ENCODE results near the gene ANKRD12. TPM values are rescaled to one million over a fixed set of nuclear protein-coding genes. Genes with fewer than 3 reads are reported as not detected.

The ANKRD12 gene
- polyA plus RNA-seq, 1 donor from 2014 or later, result 32.3 TPM

- H3K9ac ChIP-seq (ENCODE audit: low read length), result no peak overlapping the region
- no peaks in the 10 kb centered on the region for H3K27me3 ChIP-seq (ENCODE audit: insufficient read depth, low read depth, low read length)
- no peaks in the 10 kb centered on the region for H3F3A ChIP-seq (ENCODE audit: insufficient read depth, low read length, poor library complexity, severe bottlenecking)
- no peak overlapping the region for H2AFZ ChIP-seq (ENCODE audit: low read depth, low read length)
- no peaks in the 10 kb centered on the region for H4K20me1 ChIP-seq (ENCODE audit: insufficient read depth)
- H3K79me2 ChIP-seq (replicated peaks; ENCODE audit: insufficient read depth, low read length), result no peaks in the 10 kb centered on the region
- H3K9me3 ChIP-seq (ENCODE audit: low read length), result no peaks in the 10 kb centered on the region
- H3K4me2 ChIP-seq (ENCODE audit: low read length), result no peak overlapping the region
- no peak overlapping the region for H3K4me3 ChIP-seq (ENCODE audit: low read length)
- H3K27ac ChIP-seq (ENCODE audit: low read length), result no peak overlapping the region
- no peaks in the 10 kb centered on the region for H3K36me3 ChIP-seq (ENCODE audit: insufficient read depth, low read length)
- TF ChIP-seq TAF1 (IDR thresholded peaks at IDR 0.05; ENCODE audit: low read depth), result no peak
- TF ChIP-seq SMC3 (conservative IDR thresholded peaks at IDR 0.05; ENCODE audit: poor library complexity), result no peak
- TF ChIP-seq CTCF (IDR thresholded peaks at IDR 0.05; ENCODE audit: poor library complexity, severe bottlenecking), result no peak
- TF ChIP-seq REST (IDR thresholded peaks at IDR 0.05; ENCODE audit: borderline replicate concordance), result no peak
- no peak for TF ChIP-seq POLR2AphosphoS5 (IDR thresholded peaks at IDR 0.05)
- no peaks in the 10 kb centered on the region for H3K9me2 ChIP-seq (ENCODE audit: insufficient read depth, low read length)
Measured at GRCh38 chr18:9094307-9095226, 42.0 kb upstream of the ANKRD12 start.

- H3K9ac ChIP-seq (ENCODE audit: low read length), result no peak overlapping the region
- no peaks in the 10 kb centered on the region for H3K36me3 ChIP-seq (ENCODE audit: insufficient read depth, low read length)
- peak overlapping the region; percentile 14 for H3K27ac ChIP-seq (ENCODE audit: low read length)
- TF ChIP-seq POLR2AphosphoS5 (IDR thresholded peaks at IDR 0.05), result peak; percentile 24
- no peak for TF ChIP-seq RAD21 (conservative IDR thresholded peaks at IDR 0.05)
- no peak for TF ChIP-seq CTCF (IDR thresholded peaks at IDR 0.05; ENCODE audit: poor library complexity, severe bottlenecking)
- TF ChIP-seq EP300 (conservative IDR thresholded peaks at IDR 0.05; ENCODE audit: poor library complexity, severe bottlenecking), result peak; percentile 31
- TF ChIP-seq SMC3 (conservative IDR thresholded peaks at IDR 0.05; ENCODE audit: poor library complexity), result no peak
- TF ChIP-seq TAF1 (IDR thresholded peaks at IDR 0.05; ENCODE audit: low read depth), result no peak
- no peak for TF ChIP-seq REST (IDR thresholded peaks at IDR 0.05; ENCODE audit: borderline replicate concordance)
- TF ChIP-seq MXI1 (conservative IDR thresholded peaks at IDR 0.05; ENCODE audit: poor library complexity, severe bottlenecking), result no peak
- no peak for TF ChIP-seq EZH2 (IDR thresholded peaks at IDR 0.05; ENCODE audit: borderline replicate concordance, insufficient read depth, low read length, poor library complexity, severe bottlenecking)
- no peaks in the 10 kb centered on the region for H3K79me2 ChIP-seq (replicated peaks; ENCODE audit: insufficient read depth, low read length)
- no peaks in the 10 kb centered on the region for H3F3A ChIP-seq (ENCODE audit: insufficient read depth, low read length, poor library complexity, severe bottlenecking)
- no peaks in the 10 kb centered on the region for H3K9me2 ChIP-seq (ENCODE audit: insufficient read depth, low read length)
- H3K4me3 ChIP-seq (ENCODE audit: low read length), result no peak overlapping the region
- H3K27me3 ChIP-seq (ENCODE audit: insufficient read depth, low read depth, low read length), result no peaks in the 10 kb centered on the region
- no peak overlapping the region for H3K4me2 ChIP-seq (ENCODE audit: low read length)
- no peaks in the 10 kb centered on the region for H4K20me1 ChIP-seq (ENCODE audit: insufficient read depth)
- H2AFZ ChIP-seq (ENCODE audit: low read depth, low read length), result no peak overlapping the region
- H3K9me3 ChIP-seq (ENCODE audit: low read length), result no peaks in the 10 kb centered on the region
Measured at GRCh38 chr18:9095297-9096006, 41.1 kb upstream of the ANKRD12 start.

Measured in neural cell (in vitro differentiated cells).